ENCODE data around the gene FCGR2B. TPM values are rescaled to one million over a fixed set of nuclear protein-coding genes. Genes with fewer than 3 reads are reported as not detected.
"Not testable (repeated sequence)": the region's sequence is repeated elsewhere in the genome, so short reads cannot be mapped to it uniquely, and the experiment has no call there.

The FCGR2B gene
- total RNA-seq, 1 donor from 2014 or later = 14.5 TPM

GRCh38 chr1:161631076-161631475, 31.9 kb upstream of the FCGR2B start, which contains the start of gene FCGR3B:
TSS of gene FCGR3B (minus strand) at chr1:161631176. CDS start at chr1:161631094, 82 bp downstream.
- DNase-seq (ENCODE audit: low spot score in 2 of 2) = no peak
- Histone ChIP-seq H3K27ac (no peak within 1 kb of the TSS), H3K9me3 (no peaks in the 10 kb centered on the region), H3K4me3 (no peak within 1 kb of the TSS), H3K27me3 (no peaks in the 10 kb centered on the region), H3K4me1 (no peaks in the 10 kb centered on the region), H3K36me3 (no peaks in the 10 kb centered on the region)
- intact Hi-C loops (cut with DNase I) = no loop called here
- no peak for TF ChIP-seq CTCF (IDR thresholded peaks at IDR 0.05)

- DNase-seq (ENCODE audit: low spot score in 2 of 2); H3K9me3 ChIP-seq; H3K27ac ChIP-seq; H3K27me3 ChIP-seq; H3K36me3 ChIP-seq; H3K4me1 ChIP-seq; intact Hi-C loops (cut with DNase I); H3K4me3 ChIP-seq: not testable (repeated sequence)
Observed at GRCh38 chr1:161634993-161635392, 27.9 kb upstream of the FCGR2B start.

- H3K27ac ChIP-seq; H3K4me3 ChIP-seq; H3K4me1 ChIP-seq; H3K9me3 ChIP-seq; H3K36me3 ChIP-seq; H3K27me3 ChIP-seq; intact Hi-C loops (cut with DNase I); DNase-seq (ENCODE audit: low spot score in 2 of 2): not testable (repeated sequence)
Observed at GRCh38 chr1:161636189-161636782, 26.7 kb upstream of the FCGR2B start.

GRCh38 chr1:161636976-161637375, 26.0 kb upstream of the FCGR2B start:
- intact Hi-C loops (cut with DNase I); DNase-seq (ENCODE audit: low spot score in 2 of 2); H3K27me3 ChIP-seq; H3K9me3 ChIP-seq; H3K4me3 ChIP-seq; H3K4me1 ChIP-seq; H3K36me3 ChIP-seq; H3K27ac ChIP-seq: not testable (repeated sequence)

- H3K9me3 ChIP-seq; H3K4me1 ChIP-seq; H3K27me3 ChIP-seq; intact Hi-C loops (cut with DNase I); H3K36me3 ChIP-seq; DNase-seq (ENCODE audit: low spot score in 2 of 2); H3K4me3 ChIP-seq; H3K27ac ChIP-seq: not testable (repeated sequence)
Observed at GRCh38 chr1:161638251-161638993, 24.5 kb upstream of the FCGR2B start.

GRCh38 chr1:161639203-161639602, 23.7 kb upstream of the FCGR2B start:
- H3K36me3 ChIP-seq; DNase-seq (ENCODE audit: low spot score in 2 of 2); H3K9me3 ChIP-seq: not testable (repeated sequence)

GRCh38 chr1:161642697-161643096, 20.2 kb upstream of the FCGR2B start:
- H3K4me1 ChIP-seq; H3K27ac ChIP-seq; H3K27me3 ChIP-seq; H3K4me3 ChIP-seq; DNase-seq (ENCODE audit: low spot score in 2 of 2); intact Hi-C loops (cut with DNase I); H3K9me3 ChIP-seq; H3K36me3 ChIP-seq: not testable (repeated sequence)

More at GRCh38 chr1:161639203-161639602, 23.7 kb upstream of the FCGR2B start:
- intact Hi-C loops (cut with DNase I); H3K27ac ChIP-seq; H3K4me3 ChIP-seq; H3K27me3 ChIP-seq; H3K4me1 ChIP-seq: not testable (repeated sequence)

GRCh38 chr1:161643481-161644208, 19.3 kb upstream of the FCGR2B start:
- H3K27me3 ChIP-seq; H3K27ac ChIP-seq; DNase-seq (ENCODE audit: low spot score in 2 of 2); H3K4me3 ChIP-seq; intact Hi-C loops (cut with DNase I); H3K36me3 ChIP-seq; H3K9me3 ChIP-seq; H3K4me1 ChIP-seq: not testable (repeated sequence)

GRCh38 chr1:161644855-161645254, 18.1 kb upstream of the FCGR2B start:
- H3K27me3 ChIP-seq; H3K4me3 ChIP-seq; H3K9me3 ChIP-seq; DNase-seq (ENCODE audit: low spot score in 2 of 2); H3K36me3 ChIP-seq; intact Hi-C loops (cut with DNase I); H3K27ac ChIP-seq; H3K4me1 ChIP-seq: not testable (repeated sequence)
